22Rv1 (cell line): ENCODE data around the gene THEM5.

Experiments used
- CTCF ChIP-seq: fragments of 450-650 bp; IDR thresholded peaks from 2 replicates; pipeline ENCODE4 v1.5.1; 2017; ENCODE audit warnings: mild to moderate bottlenecking
- ZFX ChIP-seq: fragments of 450-650 bp; IDR thresholded peaks from 2 replicates; pipeline ENCODE4 v1.6.1; 2017; ENCODE audit warnings: antibody characterized with exemption, borderline replicate concordance

- TF ChIP-seq ZFX (no peak), CTCF (no peak)
Measured at GRCh38 chr1:151849126-151849525, 4.4 kb downstream of the THEM5 start.
